GM13977 (cell line): ENCODE data around the gene CRYAA.
"Not testable (repeated sequence)": the region's sequence is repeated elsewhere in the genome, so short reads cannot be mapped to it uniquely, and the experiment has no call there.

ENCODE experiments used
- DNase-seq: peaks from one replicate; pipeline ENCODE4 v3.0.0; 2012; ENCODE audit warnings: low spot score
- in situ Hi-C: fragments of 300-500 bp; cut with MboI; formaldehyde crosslinking; loops from one replicate; pipeline ENCODE4 v1.12.0; 2022; ENCODE audit warnings: low sequenced_read_pairs, low pct_unique_long_range_greater_than_20kb, mixed read lengths, inconsistent platforms; ENCODE audit not compliant: unreplicated experiment
- TF ChIP-seq, protein P1 (sequence below): IDR thresholded peaks from 2 replicates; pipeline ENCODE4 v1.5.1; 2012; ENCODE audit warnings: mild to moderate bottlenecking, control low read depth; ENCODE audit not compliant: insufficient read depth; ENCODE audit errors: extremely low read depth, missing control alignments

CRYAA gene

DNA sequence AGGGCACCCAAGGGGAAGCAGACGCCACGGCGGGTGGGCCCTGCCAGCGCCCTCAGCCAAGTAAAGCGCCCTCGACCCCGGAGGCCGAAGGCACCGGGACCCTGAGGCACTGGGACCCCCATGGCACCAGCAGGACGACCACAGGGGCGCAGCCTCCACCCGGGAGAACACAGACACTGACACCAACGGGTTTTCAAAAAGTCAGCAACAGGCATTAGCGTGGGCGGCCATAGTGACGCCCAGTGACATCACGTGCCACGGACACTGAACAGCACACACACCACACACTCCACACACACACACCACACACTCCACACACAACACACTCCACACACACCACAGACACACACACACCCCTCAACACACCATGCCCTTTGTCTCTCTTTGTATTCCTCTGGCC, 4.6 kb downstream of the CRYAA start:
- in situ Hi-C loops, DNase-seq: not testable (repeated sequence)

DNA sequence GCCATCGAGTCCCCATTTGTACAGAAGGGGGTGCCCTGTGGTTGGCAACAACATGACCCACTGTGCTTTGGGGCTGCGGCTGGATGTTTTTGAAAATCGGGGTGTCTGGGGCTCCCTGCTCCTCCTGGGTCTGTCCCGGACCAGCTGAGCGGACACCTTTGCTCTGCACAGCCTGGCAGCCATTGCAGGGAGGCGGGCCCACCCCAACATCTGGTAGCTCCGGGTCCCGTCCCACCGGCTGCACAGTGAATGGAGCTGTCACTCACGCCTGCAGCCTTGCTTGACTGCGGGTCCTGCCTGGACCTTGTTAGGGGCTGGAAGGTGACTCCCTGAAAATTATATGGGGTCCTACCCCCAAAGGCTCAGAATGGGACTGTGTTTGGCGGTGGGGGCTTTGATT, 5.1 kb downstream of the CRYAA start:
- in situ Hi-C loops, DNase-seq: not testable (repeated sequence)

DNA sequence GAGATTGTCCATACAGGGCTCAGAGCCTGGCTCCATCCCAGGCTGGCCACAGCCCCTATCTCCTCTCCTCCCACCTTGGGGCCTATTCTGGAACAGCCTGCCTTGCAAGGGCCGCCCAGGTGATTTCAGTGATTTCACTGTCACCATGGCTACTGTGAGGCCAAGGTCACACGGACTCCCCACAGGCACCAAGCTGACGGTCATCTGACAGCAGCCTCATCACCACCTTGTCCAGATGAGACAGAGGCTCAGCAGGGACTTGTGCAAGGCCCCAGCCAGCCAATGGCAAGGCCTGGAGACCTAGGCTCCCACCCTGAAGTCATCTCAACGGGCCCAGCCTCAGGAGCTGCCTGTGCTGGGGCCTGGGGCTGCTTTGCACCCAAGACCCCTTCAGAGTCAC, 6.2 kb downstream of the CRYAA start:
- DNase-seq, in situ Hi-C loops: not testable (repeated sequence)

DNA sequence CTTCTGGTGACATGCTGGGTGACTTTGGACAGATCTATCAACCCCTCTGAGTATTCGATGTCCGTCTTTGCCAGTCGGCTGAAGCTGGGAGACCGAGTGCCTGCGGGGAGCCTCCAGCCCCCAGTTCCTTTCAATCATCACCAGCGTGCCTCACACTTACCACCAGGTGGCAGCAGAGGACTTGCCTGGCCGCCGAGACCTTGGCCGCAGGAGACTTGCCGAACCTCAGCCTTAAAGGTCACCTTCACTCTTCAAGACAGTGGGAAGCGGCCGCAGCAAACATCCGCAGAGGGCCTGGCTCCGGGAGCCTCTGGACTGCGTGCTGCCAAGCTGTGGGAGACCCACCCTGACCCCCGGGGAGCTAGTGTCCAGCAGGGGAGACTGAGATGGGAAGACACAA, 7.8 kb downstream of the CRYAA start:
- DNase-seq, in situ Hi-C loops: not testable (repeated sequence)

DNA sequence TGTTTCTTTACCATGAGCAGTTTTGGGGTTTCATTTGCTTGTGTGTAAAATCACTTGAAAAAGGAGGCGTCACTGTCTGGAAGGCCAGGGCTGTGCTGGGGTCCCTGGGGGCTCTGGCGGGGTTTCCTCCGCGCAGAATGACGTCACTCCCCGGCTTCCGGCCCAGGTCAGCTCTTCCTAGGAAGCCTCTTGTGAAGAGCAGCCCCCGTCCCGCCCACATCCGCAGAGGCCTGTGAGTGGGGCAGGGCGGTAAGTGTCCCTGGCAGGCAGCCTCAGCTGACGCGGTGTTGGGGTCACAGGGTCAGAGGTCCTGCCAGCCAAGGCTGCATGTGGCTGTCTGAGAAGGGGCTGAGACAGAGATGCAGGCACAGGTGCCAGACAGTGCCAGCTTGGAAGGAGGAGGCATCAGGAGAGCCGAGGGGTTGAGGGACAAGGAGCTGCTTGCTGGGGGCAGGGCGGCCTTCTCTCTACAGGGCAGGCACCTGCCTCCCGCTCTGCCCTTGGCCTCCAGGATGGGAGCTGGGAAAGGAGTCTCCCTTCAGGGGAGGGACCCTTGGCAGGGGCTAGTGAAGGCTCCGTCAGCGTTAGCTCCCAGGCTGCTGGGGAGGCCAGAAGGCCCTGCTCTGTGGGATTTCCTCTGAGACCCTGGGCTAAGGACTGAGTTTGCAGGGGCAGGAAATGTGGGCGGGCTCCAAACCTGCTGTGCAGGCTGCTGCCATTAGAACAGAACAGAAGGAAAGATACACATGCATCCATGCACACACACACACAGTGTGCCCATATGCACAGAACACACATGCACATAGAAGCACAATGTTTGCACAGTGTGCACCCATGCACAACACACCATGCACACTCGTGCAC, 8.5 kb downstream of the CRYAA start:
- DNase-seq: not testable (repeated sequence)

DNA sequence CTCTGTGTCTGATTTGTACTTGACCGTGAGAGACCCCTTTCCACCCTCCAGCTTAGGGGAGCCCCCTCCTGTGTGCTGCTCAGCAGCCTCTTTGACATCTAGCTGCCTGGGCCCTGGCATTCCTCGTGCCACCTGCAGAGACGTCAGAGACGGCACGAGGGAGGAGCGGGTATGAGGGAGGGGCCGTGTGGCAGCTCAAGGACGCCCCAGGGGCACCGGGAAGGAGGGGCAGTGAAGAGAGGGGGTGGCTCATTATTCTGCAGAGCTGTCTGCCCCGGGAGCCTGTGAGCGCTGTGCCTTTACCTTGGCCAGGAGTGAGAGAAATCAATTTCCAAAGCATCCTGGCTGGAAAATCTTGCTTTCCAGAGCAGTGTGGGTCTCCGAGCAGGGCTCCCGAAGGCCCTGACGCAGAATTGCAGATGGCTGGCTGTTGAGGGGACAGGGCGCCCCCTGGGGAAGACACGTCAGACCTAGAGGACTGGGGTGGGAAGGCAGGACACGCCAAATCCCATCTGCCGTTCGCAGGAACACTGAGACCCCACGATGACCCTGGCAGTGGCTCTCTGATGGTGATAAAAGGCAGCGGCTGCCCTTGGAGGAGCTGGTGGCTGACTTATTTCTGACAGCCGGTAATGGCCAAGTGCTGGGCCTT, 9.5 kb downstream of the CRYAA start:
- DNase-seq, in situ Hi-C loops: not testable (repeated sequence)

More for the DNA sequence above, 8.5 kb downstream of the CRYAA start:
- in situ Hi-C loops: not testable (repeated sequence)

DNA sequence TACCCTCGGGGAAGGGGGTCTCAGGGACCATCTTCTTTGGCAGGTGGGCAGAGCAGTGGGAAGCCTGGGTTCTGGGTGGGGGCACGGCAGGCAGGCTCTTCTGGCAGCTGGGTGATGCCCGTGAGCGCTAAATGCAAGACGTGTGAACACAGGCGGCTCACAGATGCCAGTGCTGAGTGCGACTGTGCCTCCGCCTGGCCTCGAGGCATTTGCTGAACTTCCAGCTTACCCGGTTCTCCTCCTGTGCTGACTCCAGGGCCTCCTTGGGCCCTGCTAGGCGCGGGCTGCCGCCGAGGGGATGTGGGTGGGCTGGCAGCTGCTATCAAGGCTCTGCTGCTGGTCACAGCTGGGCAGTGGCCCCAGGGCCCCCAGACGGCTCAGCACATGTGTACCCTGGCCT, 12.2 kb downstream of the CRYAA start:
- in situ Hi-C loops: not testable (repeated sequence)

DNA sequence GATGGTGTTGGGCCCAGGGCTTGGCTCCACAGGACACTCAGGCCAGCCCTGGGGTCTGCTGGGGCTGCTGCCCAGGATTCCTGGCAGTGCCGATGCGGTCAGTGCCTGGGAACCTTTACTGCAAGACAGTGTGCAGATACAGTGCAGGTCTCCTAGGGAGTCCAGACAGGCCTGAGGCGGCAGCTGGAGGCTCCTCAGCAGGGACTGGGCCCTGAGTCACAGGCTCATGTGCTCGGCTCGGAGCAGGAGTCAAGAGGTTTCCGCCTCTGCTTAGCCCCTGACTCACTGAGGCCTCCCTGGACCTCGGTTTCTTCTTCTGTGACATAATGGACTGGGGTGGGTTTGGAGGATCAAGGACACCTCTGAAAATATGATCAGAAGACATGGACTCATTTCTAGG, 18.5 kb downstream of the CRYAA start:
- DNase-seq, in situ Hi-C loops: not testable (repeated sequence)

More for the DNA sequence above, 12.2 kb downstream of the CRYAA start:
- not testable (repeated sequence) for DNase-seq

DNA sequence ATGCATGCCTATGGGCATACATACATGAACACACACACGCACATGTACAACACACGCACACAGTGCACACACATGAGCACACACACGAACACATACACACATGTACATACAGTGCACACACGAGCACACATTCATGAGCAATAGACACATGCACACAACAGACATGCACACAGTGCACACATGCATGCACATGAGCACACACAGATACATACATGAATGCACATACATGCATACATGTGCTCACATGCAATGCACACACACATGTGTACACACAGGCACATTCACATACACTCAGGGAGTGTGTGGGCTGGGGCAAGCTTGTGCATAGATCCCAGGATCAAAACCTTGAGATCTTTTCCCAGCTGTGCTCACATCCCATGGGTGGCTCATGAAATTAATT, 18.9 kb downstream of the CRYAA start:
- in situ Hi-C loops: no loop called here
- TF ChIP-seq, protein P1, sequence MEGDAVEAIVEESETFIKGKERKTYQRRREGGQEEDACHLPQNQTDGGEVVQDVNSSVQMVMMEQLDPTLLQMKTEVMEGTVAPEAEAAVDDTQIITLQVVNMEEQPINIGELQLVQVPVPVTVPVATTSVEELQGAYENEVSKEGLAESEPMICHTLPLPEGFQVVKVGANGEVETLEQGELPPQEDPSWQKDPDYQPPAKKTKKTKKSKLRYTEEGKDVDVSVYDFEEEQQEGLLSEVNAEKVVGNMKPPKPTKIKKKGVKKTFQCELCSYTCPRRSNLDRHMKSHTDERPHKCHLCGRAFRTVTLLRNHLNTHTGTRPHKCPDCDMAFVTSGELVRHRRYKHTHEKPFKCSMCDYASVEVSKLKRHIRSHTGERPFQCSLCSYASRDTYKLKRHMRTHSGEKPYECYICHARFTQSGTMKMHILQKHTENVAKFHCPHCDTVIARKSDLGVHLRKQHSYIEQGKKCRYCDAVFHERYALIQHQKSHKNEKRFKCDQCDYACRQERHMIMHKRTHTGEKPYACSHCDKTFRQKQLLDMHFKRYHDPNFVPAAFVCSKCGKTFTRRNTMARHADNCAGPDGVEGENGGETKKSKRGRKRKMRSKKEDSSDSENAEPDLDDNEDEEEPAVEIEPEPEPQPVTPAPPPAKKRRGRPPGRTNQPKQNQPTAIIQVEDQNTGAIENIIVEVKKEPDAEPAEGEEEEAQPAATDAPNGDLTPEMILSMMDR: no peak
- DNase-seq: no peak

DNA sequence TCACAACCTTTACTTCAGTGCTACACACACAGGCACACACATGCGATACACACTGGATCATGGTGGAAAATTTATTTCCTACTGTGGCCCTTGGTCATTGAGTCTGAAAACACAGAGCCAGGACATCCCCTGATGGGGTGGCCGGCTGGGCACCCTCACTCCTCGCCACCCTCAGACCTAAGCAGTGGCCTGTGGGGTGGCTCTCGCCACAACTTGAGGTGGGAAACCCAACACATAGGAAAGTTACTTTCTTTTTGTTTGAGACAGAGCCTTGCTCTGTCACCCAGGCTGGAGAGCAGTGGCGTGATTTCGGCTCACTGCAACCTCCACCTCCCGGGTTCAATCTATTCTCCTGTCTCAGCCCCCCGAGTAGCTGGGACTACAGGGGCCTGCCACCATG, 19.4 kb downstream of the CRYAA start:
- in situ Hi-C loops: no loop called here
- TF ChIP-seq, protein P1: no peak
- no peak for DNase-seq

DNA sequence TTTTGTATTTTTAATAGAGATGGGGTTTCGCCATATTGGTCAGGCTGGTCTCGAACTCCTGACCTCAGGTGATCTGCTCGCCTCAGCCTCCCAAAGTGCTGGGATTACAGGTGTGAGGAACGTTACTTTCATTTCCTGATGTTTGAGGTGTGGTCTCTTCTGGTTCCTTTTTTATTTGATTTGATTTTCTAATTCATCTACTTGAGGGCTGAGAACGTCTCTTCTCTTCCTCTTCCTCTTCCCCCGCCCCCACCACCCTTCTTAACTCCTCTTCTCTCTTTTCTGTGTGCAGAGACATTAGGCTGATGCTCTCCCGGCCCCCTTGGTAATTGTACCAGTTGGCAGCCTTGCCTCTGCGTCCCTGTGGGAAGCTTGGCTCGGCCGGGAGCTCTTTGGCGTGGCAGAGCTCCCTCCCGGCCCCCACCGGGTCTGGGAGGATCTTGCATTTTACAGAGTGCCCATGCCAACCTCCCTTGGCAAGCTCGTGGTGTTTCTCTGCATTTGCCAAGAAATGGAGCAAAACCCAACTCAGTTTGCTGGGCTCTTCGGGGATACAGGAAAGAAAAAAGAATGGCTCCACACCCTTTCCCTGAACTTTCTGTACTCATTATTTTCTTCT, 19.9 kb downstream of the CRYAA start:
- DNase-seq: no peak
- in situ Hi-C loops: no loop called here

More for the DNA sequence above, 19.9 kb downstream of the CRYAA start:
- TF ChIP-seq, protein P1: no peak
